ENCODE measurements around the gene CSF2RB. TPM values are rescaled to one million over a fixed set of nuclear protein-coding genes. Genes with fewer than 3 reads are reported as not detected.

Gene CSF2RB
- total and polyA plus RNA-seq, 9 donors, result 0.53 to 2.3 (median 1.8) TPM

DNA sequence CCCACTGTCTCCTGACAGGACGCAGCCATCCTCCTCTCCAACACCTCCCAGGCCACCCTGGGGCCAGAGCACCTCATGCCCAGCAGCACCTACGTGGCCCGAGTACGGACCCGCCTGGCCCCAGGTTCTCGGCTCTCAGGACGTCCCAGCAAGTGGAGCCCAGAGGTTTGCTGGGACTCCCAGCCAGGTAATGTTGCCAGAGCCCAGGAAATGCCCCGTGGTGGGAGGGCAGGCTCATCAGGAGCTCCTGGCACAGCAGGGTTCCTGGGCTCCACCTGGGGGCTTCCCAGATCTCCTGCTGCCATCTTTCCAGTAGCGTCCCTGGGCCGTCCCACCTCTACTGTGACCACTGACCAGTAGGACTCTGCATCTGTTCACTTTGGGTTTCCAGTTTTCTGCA is 16.2 kb downstream of the CSF2RB start:
- H3K36me3 ChIP-seq, result no peaks in the 10 kb centered on the region
- H3K27me3 ChIP-seq, result no peaks in the 10 kb centered on the region
- WGBS, 3 donors, result 94 to 95% (median 94%) methylated on average over 9 to 10 of the region's 10 CpGs
- no peaks in the 10 kb centered on the region for H3K9me3 ChIP-seq
- DNase-seq, result no peak
- intact Hi-C loops (cut with DNase I), result no loop called here
- no peak overlapping the region for H3K4me3 ChIP-seq
- TF ChIP-seq POLR2A (IDR thresholded peaks at IDR 0.05) (no peak), EP300 (IDR thresholded peaks at IDR 0.05) (no peak)
- TF ChIP-seq, protein P1, sequence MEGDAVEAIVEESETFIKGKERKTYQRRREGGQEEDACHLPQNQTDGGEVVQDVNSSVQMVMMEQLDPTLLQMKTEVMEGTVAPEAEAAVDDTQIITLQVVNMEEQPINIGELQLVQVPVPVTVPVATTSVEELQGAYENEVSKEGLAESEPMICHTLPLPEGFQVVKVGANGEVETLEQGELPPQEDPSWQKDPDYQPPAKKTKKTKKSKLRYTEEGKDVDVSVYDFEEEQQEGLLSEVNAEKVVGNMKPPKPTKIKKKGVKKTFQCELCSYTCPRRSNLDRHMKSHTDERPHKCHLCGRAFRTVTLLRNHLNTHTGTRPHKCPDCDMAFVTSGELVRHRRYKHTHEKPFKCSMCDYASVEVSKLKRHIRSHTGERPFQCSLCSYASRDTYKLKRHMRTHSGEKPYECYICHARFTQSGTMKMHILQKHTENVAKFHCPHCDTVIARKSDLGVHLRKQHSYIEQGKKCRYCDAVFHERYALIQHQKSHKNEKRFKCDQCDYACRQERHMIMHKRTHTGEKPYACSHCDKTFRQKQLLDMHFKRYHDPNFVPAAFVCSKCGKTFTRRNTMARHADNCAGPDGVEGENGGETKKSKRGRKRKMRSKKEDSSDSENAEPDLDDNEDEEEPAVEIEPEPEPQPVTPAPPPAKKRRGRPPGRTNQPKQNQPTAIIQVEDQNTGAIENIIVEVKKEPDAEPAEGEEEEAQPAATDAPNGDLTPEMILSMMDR (IDR thresholded peaks at IDR 0.05), result no peak
- no peaks in the 10 kb centered on the region for H3K4me1 ChIP-seq (ENCODE audit: insufficient read depth)
- H3K27ac ChIP-seq, result no peak overlapping the region

DNA sequence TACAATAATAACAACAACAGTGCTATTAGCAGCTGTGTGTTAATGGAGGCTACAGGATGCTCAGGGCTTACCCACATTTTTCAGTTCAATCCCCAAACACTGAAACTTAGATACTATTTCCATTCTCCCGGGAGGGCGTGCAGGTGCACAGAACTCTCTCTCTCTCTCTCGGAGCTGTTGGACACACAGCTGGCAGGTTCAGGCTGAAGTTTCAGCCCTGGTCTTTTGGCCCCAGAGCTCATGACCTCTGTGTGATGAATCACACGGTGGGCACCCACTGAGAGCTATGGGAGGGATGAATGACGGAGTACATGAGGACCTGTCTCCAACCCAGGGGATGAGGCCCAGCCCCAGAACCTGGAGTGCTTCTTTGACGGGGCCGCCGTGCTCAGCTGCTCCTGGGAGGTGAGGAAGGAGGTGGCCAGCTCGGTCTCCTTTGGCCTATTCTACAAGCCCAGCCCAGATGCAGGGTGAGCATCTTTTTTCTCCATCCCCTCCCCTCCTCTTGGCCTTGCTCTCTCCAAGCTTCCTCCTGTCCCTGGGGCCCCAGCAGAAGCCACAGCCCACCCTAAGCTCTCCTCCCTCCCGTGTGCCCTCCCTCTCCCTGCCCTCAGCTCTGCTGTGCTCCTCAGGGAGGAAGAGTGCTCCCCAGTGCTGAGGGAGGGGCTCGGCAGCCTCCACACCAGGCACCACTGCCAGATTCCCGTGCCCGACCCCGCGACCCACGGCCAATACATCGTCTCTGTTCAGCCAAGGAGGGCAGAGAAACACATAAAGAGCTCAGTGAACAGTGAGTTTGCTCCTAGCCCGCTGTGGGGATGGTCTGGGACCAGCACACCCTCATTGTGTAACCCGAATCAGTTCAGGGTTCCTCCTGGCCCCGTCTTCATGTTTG is 16.9 kb downstream of the CSF2RB start:
- no peaks in the 10 kb centered on the region for H3K4me1 ChIP-seq (ENCODE audit: insufficient read depth)
- TF ChIP-seq, protein P1 (IDR thresholded peaks at IDR 0.05), result no peak
- TF ChIP-seq POLR2A (IDR thresholded peaks at IDR 0.05), result no peak
- no peak for TF ChIP-seq EP300 (IDR thresholded peaks at IDR 0.05)
- intact Hi-C loops (cut with DNase I), result no loop called here
- DNase-seq, result no peak
- no peak overlapping the region for H3K4me3 ChIP-seq
- H3K27me3 ChIP-seq, result no peaks in the 10 kb centered on the region
- no peaks in the 10 kb centered on the region for H3K36me3 ChIP-seq
- H3K27ac ChIP-seq, result no peak overlapping the region
- no peaks in the 10 kb centered on the region for H3K9me3 ChIP-seq
- 65 to 75% (median 70%) methylated on average over 20 of the region's 20 CpGs for WGBS, 3 donors

DNA sequence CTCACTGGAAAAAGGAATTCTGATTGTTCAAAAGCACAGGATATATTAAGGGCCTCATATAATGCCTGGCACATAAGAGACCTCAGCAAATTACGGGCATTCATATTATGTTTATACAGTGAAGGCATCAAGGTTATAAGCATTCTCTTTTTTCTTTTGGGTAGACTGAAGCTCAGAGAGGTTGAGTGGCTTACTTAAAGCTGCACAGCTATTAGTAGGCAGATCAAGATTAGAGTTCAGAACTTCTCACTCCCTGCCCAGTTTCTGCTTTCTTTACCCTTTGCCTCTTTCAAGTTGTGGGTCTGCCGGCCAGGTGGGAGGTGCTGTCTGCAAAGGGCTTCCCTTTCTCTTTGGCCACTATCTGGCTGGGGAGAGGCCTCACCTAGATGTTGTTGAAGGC is 18.0 kb downstream of the CSF2RB start:
- Histone ChIP-seq H3K36me3 (no peaks in the 10 kb centered on the region), H3K27me3 (no peaks in the 10 kb centered on the region), H3K4me1 (ENCODE audit: insufficient read depth) (no peaks in the 10 kb centered on the region), H3K4me3 (no peak overlapping the region), H3K27ac (no peak overlapping the region), H3K9me3 (no peaks in the 10 kb centered on the region)
- TF ChIP-seq EP300 (IDR thresholded peaks at IDR 0.05), result no peak
- TF ChIP-seq, protein P1 (IDR thresholded peaks at IDR 0.05), result no peak
- TF ChIP-seq POLR2A (IDR thresholded peaks at IDR 0.05), result no peak
- no peak for DNase-seq
- intact Hi-C loops (cut with DNase I), result no loop called here
- WGBS, 3 donors, result 73 to 85% (median 85%) methylated on average over 2 of the region's 2 CpGs

DNA sequence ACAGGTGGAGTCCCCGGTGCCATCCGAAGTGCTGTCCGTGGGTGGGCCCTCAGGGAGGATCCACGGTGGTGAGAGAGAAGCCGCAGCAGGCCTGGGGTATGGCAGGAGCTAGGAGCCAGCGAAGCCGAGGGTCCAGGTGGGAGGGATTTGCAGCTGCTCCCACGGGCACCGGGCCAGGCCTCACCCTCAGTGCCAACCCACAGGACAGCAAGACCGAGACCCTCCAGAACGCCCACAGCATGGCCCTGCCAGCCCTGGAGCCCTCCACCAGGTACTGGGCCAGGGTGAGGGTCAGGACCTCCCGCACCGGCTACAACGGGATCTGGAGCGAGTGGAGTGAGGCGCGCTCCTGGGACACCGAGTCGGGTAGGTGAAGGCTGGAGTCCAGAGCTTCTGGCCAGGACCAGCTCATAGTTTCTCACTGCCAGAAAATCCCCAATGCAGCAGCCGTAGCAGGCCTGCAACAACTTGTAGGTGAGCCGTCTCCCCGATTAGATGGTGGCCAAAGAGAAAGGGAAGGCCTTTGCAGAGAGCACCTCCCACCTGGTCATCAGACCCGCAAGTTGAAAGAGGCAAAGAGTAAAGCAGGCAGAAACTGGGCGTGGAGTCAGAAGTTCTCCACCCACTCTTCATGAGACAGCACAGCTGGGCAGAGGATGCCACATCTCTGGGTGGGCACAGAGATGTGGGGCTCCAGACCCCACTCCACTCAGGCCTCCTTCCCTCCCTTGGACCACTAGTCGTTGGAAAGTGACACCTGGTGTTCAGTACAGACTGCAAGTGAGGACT is 20.4 kb downstream of the CSF2RB start:
- 84 to 87% (median 86%) methylated on average over 25 of the region's 25 CpGs for WGBS, 3 donors
- no peak overlapping the region for H3K4me3 ChIP-seq
- H3K27me3 ChIP-seq, result no peaks in the 10 kb centered on the region
- TF ChIP-seq POLR2A (IDR thresholded peaks at IDR 0.05), result no peak
- TF ChIP-seq, protein P1 (IDR thresholded peaks at IDR 0.05), result no peak
- no peak for TF ChIP-seq EP300 (IDR thresholded peaks at IDR 0.05)
- H3K27ac ChIP-seq, result no peak overlapping the region
- H3K4me1 ChIP-seq (ENCODE audit: insufficient read depth), result no peaks in the 10 kb centered on the region
- no peaks in the 10 kb centered on the region for H3K36me3 ChIP-seq
- no peak for DNase-seq
- H3K9me3 ChIP-seq, result no peaks in the 10 kb centered on the region
- intact Hi-C loops (cut with DNase I), result no loop called here
